Neural progenitor cell (in vitro differentiated cells): ENCODE data around the gene LRFN2. TPM values are rescaled to one million over a fixed set of nuclear protein-coding genes. Genes with fewer than 3 reads are reported as not detected.

Experiments used
- DNase-seq: peaks from one replicate; pipeline ENCODE4 v3.0.0-alpha.2; 2016; ENCODE audit warnings: low spot score
- H2AFZ ChIP-seq: fragments of 200-600 bp; sonication (generic); replicated peaks from 2 replicates; pipeline ENCODE4 v1.6.1; 2016; ENCODE audit warnings: antibody characterized with exemption
- H3F3A ChIP-seq: fragments of 200-600 bp; sonication (generic); 2 replicates; pipeline ENCODE4 v1.6.1; 2016; ENCODE audit warnings: antibody characterized with exemption, low read depth
- H3K27ac ChIP-seq: fragments of 200-600 bp; sonication (generic); 2 replicates; pipeline ENCODE4 v1.5.1; 2016; ENCODE audit warnings: mild to moderate bottlenecking
- H3K27me3 ChIP-seq: fragments of 200-600 bp; sonication (generic); 2 replicates; pipeline ENCODE4 v1.6.1; 2016; ENCODE audit warnings: mild to moderate bottlenecking, moderate library complexity
- H3K36me3 ChIP-seq: fragments of 200-600 bp; sonication (generic); 2 replicates; pipeline ENCODE4 v1.5.1; 2016
- H3K4me1 ChIP-seq: fragments of 200-600 bp; sonication (generic); 2 replicates; pipeline ENCODE4 v1.6.1; 2016; ENCODE audit warnings: mixed run types
- H3K4me2 ChIP-seq: fragments of 200-600 bp; sonication (generic); 2 replicates; pipeline ENCODE4 v1.6.1; 2016
- H3K4me3 ChIP-seq: fragments of 200-600 bp; sonication (generic); 2 replicates; pipeline ENCODE4 v1.5.1; 2016
- H3K79me2 ChIP-seq: fragments of 200-600 bp; sonication (generic); 2 replicates; pipeline ENCODE4 v1.6.1; 2016; ENCODE audit warnings: low read depth
- H3K9ac ChIP-seq: fragments of 200-600 bp; sonication (generic); 2 replicates; pipeline ENCODE4 v1.6.1; 2016
- H3K9me3 ChIP-seq: fragments of 200-600 bp; sonication (generic); 2 replicates; pipeline ENCODE4 v1.5.1; 2016; ENCODE audit warnings: low read depth
- H4K20me1 ChIP-seq: fragments of 200-600 bp; sonication (generic); 2 replicates; pipeline ENCODE4 v1.6.1; 2016; ENCODE audit warnings: low read depth
- H3K27ac Mint-ChIP-seq: 3 replicates; pipeline ENCODE4 v1.8.0; 2021; ENCODE audit warnings: mixed read lengths
- H3K27me3 Mint-ChIP-seq: 2 replicates; pipeline ENCODE4 v1.8.0; 2022; ENCODE audit warnings: low read depth, mild to moderate bottlenecking, inconsistent platforms, moderate library complexity, mixed read lengths; ENCODE audit not compliant: insufficient read depth
- H3K36me3 Mint-ChIP-seq: 3 replicates; pipeline ENCODE4 v1.8.0; 2021; ENCODE audit warnings: mixed read lengths
- H3K4me1 Mint-ChIP-seq: 3 replicates; pipeline ENCODE4 v1.8.0; 2021; ENCODE audit warnings: mixed read lengths
- H3K4me3 Mint-ChIP-seq: 3 replicates; pipeline ENCODE4 v1.8.0; 2021; ENCODE audit warnings: mild to moderate bottlenecking, moderate library complexity, mixed read lengths
- H3K9me3 Mint-ChIP-seq: 3 replicates; pipeline ENCODE4 v1.8.0; 2020; ENCODE audit warnings: mixed read lengths
- CTCF ChIP-seq: fragments of 200-600 bp; sonication (generic); IDR thresholded peaks from 2 replicates; pipeline ENCODE4 v1.5.1; 2017; ENCODE audit warnings: antibody characterized with exemption, mild to moderate bottlenecking
- EZH2 ChIP-seq: fragments of 200-600 bp; sonication (generic); IDR thresholded peaks from 2 replicates; pipeline ENCODE4 v1.6.1; 2017; ENCODE audit warnings: antibody characterized with exemption, mild to moderate bottlenecking, moderate library complexity
- EZH2phosphoT487 ChIP-seq: fragments of 200-600 bp; sonication (generic); IDR thresholded peaks from 2 replicates; pipeline ENCODE4 v1.6.1; 2017; ENCODE audit warnings: antibody characterized with exemption
- total RNA-seq: library from RNA; depleted of rRNA; stranded (reverse); fragments of >200 nt; gene quantifications from 2 replicates; pipeline ENCODE4 v1.2.3, GENCODE V29; 2015; ENCODE audit warnings: low replicate concordance

LRFN2 gene
- total RNA-seq, 1 donor from 2014 or later, result not detected

- peaks cover 3% of the 10 kb centered on the region for H3K27me3 Mint-ChIP-seq
- Histone ChIP-seq H3K27ac (no peak overlapping the region), H3F3A (no peaks in the 10 kb centered on the region), H3K27me3 (no peaks in the 10 kb centered on the region), H3K79me2 (no peaks in the 10 kb centered on the region), H3K9me3 (no peaks in the 10 kb centered on the region), H2AFZ (no peak overlapping the region), H3K9ac (no peak overlapping the region), H3K36me3 (no peaks in the 10 kb centered on the region), H3K4me3 (no peak overlapping the region), H4K20me1 (no peaks in the 10 kb centered on the region), H3K4me2 (no peak overlapping the region), H3K4me1 (peaks cover 7% of the 10 kb centered on the region)
- no peak for DNase-seq
- TF ChIP-seq EZH2phosphoT487 (no peak), EZH2 (no peak), CTCF (no peak)
- peaks cover 12% of the 10 kb centered on the region for H3K4me1 Mint-ChIP-seq
- H3K27ac Mint-ChIP-seq, result no peak overlapping the region
- no peaks in the 10 kb centered on the region for H3K9me3 Mint-ChIP-seq
- no peaks in the 10 kb centered on the region for H3K36me3 Mint-ChIP-seq
- no peak overlapping the region for H3K4me3 Mint-ChIP-seq
Measured at GRCh38 chr6:40407239-40407638, 179.9 kb downstream of the LRFN2 start.

- no peaks in the 10 kb centered on the region for H3K36me3 ChIP-seq
- peaks cover 5% of the 10 kb centered on the region for H3K27me3 Mint-ChIP-seq
- no peak for DNase-seq
- H3K4me1 Mint-ChIP-seq, result peaks cover 10% of the 10 kb centered on the region
- H3K27ac ChIP-seq, result no peak overlapping the region
- H3K79me2 ChIP-seq, result no peaks in the 10 kb centered on the region
- no peaks in the 10 kb centered on the region for H3K9me3 ChIP-seq
- H3K4me3 Mint-ChIP-seq, result no peak overlapping the region
- no peak overlapping the region for H2AFZ ChIP-seq
- no peak overlapping the region for H3K4me2 ChIP-seq
- H3K4me3 ChIP-seq, result no peak overlapping the region
- no peaks in the 10 kb centered on the region for H3F3A ChIP-seq
- no peaks in the 10 kb centered on the region for H3K36me3 Mint-ChIP-seq
- H3K9me3 Mint-ChIP-seq, result no peaks in the 10 kb centered on the region
- H3K27me3 ChIP-seq, result no peaks in the 10 kb centered on the region
- H3K9ac ChIP-seq, result no peak overlapping the region
- H3K4me1 ChIP-seq, result peaks cover 7% of the 10 kb centered on the region
- no peak overlapping the region for H3K27ac Mint-ChIP-seq
- H4K20me1 ChIP-seq, result no peaks in the 10 kb centered on the region
- no peak for TF ChIP-seq EZH2phosphoT487
- no peak for TF ChIP-seq EZH2
Measured at GRCh38 chr6:40406175-40406574, 181.0 kb downstream of the LRFN2 start.

- H3K4me2 ChIP-seq, result no peak overlapping the region
- H3K9ac ChIP-seq, result no peak overlapping the region
- H3K4me3 Mint-ChIP-seq, result no peak overlapping the region
- H4K20me1 ChIP-seq, result no peaks in the 10 kb centered on the region
- no peaks in the 10 kb centered on the region for H3K27me3 ChIP-seq
- H3K4me1 Mint-ChIP-seq, result peaks cover 9% of the 10 kb centered on the region
- DNase-seq, result no peak
- no peak overlapping the region for H3K4me3 ChIP-seq
- no peak overlapping the region for H3K27ac Mint-ChIP-seq
- H3K36me3 Mint-ChIP-seq, result no peaks in the 10 kb centered on the region
- H3K27ac ChIP-seq, result no peak overlapping the region
- no peaks in the 10 kb centered on the region for H3K4me1 ChIP-seq
- no peaks in the 10 kb centered on the region for H3K9me3 ChIP-seq
- peaks cover 7% of the 10 kb centered on the region for H3K27me3 Mint-ChIP-seq
- H3K9me3 Mint-ChIP-seq, result no peaks in the 10 kb centered on the region
- TF ChIP-seq EZH2phosphoT487 (no peak), CTCF (no peak), EZH2 (no peak)
- H3K79me2 ChIP-seq, result no peaks in the 10 kb centered on the region
- no peaks in the 10 kb centered on the region for H3K36me3 ChIP-seq
- no peak overlapping the region for H2AFZ ChIP-seq
- H3F3A ChIP-seq, result no peaks in the 10 kb centered on the region
Measured at GRCh38 chr6:40400738-40401137, 186.4 kb downstream of the LRFN2 start.

GRCh38 chr6:40399888-40400457, 187.2 kb downstream of the LRFN2 start:
- no peaks in the 10 kb centered on the region for H4K20me1 ChIP-seq
- no peak overlapping the region for H3K4me2 ChIP-seq
- DNase-seq, result no peak
- Mint-ChIP-seq H3K4me3 (no peak overlapping the region), H3K27ac (no peak overlapping the region), H3K9me3 (no peaks in the 10 kb centered on the region), H3K4me1 (peaks cover 9% of the 10 kb centered on the region), H3K36me3 (no peaks in the 10 kb centered on the region), H3K27me3 (peaks cover 7% of the 10 kb centered on the region)
- no peaks in the 10 kb centered on the region for H3K9me3 ChIP-seq
- H3K4me3 ChIP-seq, result no peak overlapping the region
- H2AFZ ChIP-seq, result no peak overlapping the region
- H3K27me3 ChIP-seq, result no peaks in the 10 kb centered on the region
- H3K79me2 ChIP-seq, result no peaks in the 10 kb centered on the region
- H3K4me1 ChIP-seq, result no peaks in the 10 kb centered on the region
- H3K9ac ChIP-seq, result no peak overlapping the region
- no peaks in the 10 kb centered on the region for H3K36me3 ChIP-seq
- H3K27ac ChIP-seq, result no peak overlapping the region
- TF ChIP-seq CTCF, result no peak
- TF ChIP-seq EZH2phosphoT487, result no peak
- TF ChIP-seq EZH2, result no peak
- H3F3A ChIP-seq, result no peaks in the 10 kb centered on the region
